H9 (cell line): ENCODE measurements around the gene ONECUT1. TPM values are rescaled to one million over a fixed set of nuclear protein-coding genes. Genes with fewer than 3 reads are reported as not detected.

Experiments
- DNase-seq: peaks from one replicate; pipeline ENCODE4 v3.0.0-alpha.2; 2017
- H2AFZ ChIP-seq: one replicate; pipeline ENCODE4 v1.6.1; 2013; ENCODE audit warnings: mild to moderate bottlenecking, low read length, control low read depth, moderate library complexity
- H2AK5ac ChIP-seq: 2 replicates; pipeline ENCODE4 v1.6.1; 2013; ENCODE audit warnings: low read length, control low read depth, mixed read lengths; ENCODE audit not compliant: insufficient read length
- H2BK120ac ChIP-seq: one replicate; pipeline ENCODE4 v1.6.1; 2013; ENCODE audit warnings: low read depth, mild to moderate bottlenecking, low read length, control low read depth, inconsistent platforms; ENCODE audit not compliant: poor library complexity, severe bottlenecking
- H2BK12ac ChIP-seq: 2 replicates; pipeline ENCODE4 v1.6.1; 2013; ENCODE audit warnings: low read length, control low read depth, mixed read lengths, low read depth; ENCODE audit not compliant: insufficient read length
- H2BK15ac ChIP-seq: 2 replicates; pipeline ENCODE4 v1.6.1; 2013; ENCODE audit warnings: low read depth, low read length, control low read depth
- H2BK20ac ChIP-seq: one replicate; pipeline ENCODE4 v1.6.1; 2013; ENCODE audit warnings: low read depth, mild to moderate bottlenecking, low read length, control low read depth, inconsistent platforms; ENCODE audit not compliant: poor library complexity, severe bottlenecking
- H2BK5ac ChIP-seq: 2 replicates; pipeline ENCODE4 v1.6.1; 2013; ENCODE audit warnings: low read length, control low read depth, mixed read lengths; ENCODE audit not compliant: insufficient read length
- H3K14ac ChIP-seq: 2 replicates; pipeline ENCODE4 v1.6.1; 2013; ENCODE audit warnings: low read length, control low read depth; ENCODE audit not compliant: insufficient read depth
- H3K18ac ChIP-seq: 2 replicates; pipeline ENCODE4 v1.6.1; 2013; ENCODE audit warnings: low read depth, mild to moderate bottlenecking, mixed read lengths, low read length, control low read depth; ENCODE audit not compliant: insufficient read length
- H3K23ac ChIP-seq: 2 replicates; pipeline ENCODE4 v1.6.1; 2013; ENCODE audit warnings: low read length, control low read depth, mixed read lengths, low read depth; ENCODE audit not compliant: insufficient read length
- H3K23me2 ChIP-seq: 2 replicates; pipeline ENCODE4 v1.6.1; 2013; ENCODE audit warnings: low read depth, mild to moderate bottlenecking, mixed read lengths, low read length, control low read depth; ENCODE audit not compliant: insufficient read length, poor library complexity, severe bottlenecking
- H3K27ac ChIP-seq: 2 replicates; pipeline ENCODE4 v1.5.1; 2013; ENCODE audit warnings: low read length, control low read depth, mixed read lengths, low read depth; ENCODE audit not compliant: insufficient read length
- H3K27me3 ChIP-seq: 2 replicates; pipeline ENCODE4 v1.6.1; 2013; ENCODE audit warnings: low read length, control low read depth, inconsistent platforms; ENCODE audit not compliant: insufficient read depth
- H3K4ac ChIP-seq: 2 replicates; pipeline ENCODE4 v1.6.1; 2013; ENCODE audit warnings: low read depth, mild to moderate bottlenecking, control low read depth, inconsistent platforms, low read length, moderate library complexity
- H3K4me1 ChIP-seq: 2 replicates; pipeline ENCODE4 v1.6.1; 2013; ENCODE audit warnings: low read length, control low read depth, inconsistent platforms; ENCODE audit not compliant: insufficient read depth
- H3K4me2 ChIP-seq: 2 replicates; pipeline ENCODE4 v1.6.1; 2013; ENCODE audit warnings: low read length, control low read depth, mixed read lengths; ENCODE audit not compliant: insufficient read length, insufficient read depth
- H3K56ac ChIP-seq: 2 replicates; pipeline ENCODE4 v1.6.1; 2013; ENCODE audit warnings: low read depth, mild to moderate bottlenecking, mixed read lengths, low read length, control low read depth; ENCODE audit not compliant: insufficient read length
- H3K79me1 ChIP-seq: 2 replicates; pipeline ENCODE4 v1.6.1; 2013; ENCODE audit warnings: low read depth, mild to moderate bottlenecking, moderate library complexity, low read length, control low read depth, inconsistent platforms; ENCODE audit not compliant: insufficient read depth, poor library complexity, severe bottlenecking
- H3K79me2 ChIP-seq: 2 replicates; pipeline ENCODE4 v1.6.1; 2013; ENCODE audit warnings: low read length, control low read depth, inconsistent platforms; ENCODE audit not compliant: insufficient read depth
- H3K9ac ChIP-seq: 2 replicates; pipeline ENCODE4 v1.6.1; 2013; ENCODE audit warnings: low read length, control low read depth, mixed read lengths; ENCODE audit not compliant: insufficient read length; ENCODE audit errors: extremely low read depth
- H3K9me3 ChIP-seq: one replicate; pipeline ENCODE4 v1.6.1; 2013; ENCODE audit warnings: low read depth, low read length, inconsistent platforms; ENCODE audit not compliant: control insufficient read depth
- H3T11ph ChIP-seq: one replicate; pipeline ENCODE4 v1.6.1; 2013; ENCODE audit warnings: mild to moderate bottlenecking, low read length, control low read depth, inconsistent platforms
- H4K20me1 ChIP-seq: one replicate; pipeline ENCODE4 v1.6.1; 2013; ENCODE audit not compliant: control insufficient read depth, insufficient read length, insufficient read depth
- H4K5ac ChIP-seq: 2 replicates; pipeline ENCODE4 v1.6.1; 2013; ENCODE audit warnings: low read depth, mild to moderate bottlenecking, mixed read lengths, low read length, control low read depth; ENCODE audit not compliant: insufficient read length
- H4K8ac ChIP-seq: replicated peaks from 2 replicates; pipeline ENCODE4 v1.6.1; 2013; ENCODE audit warnings: low read length, control low read depth, mixed read lengths, low read depth; ENCODE audit not compliant: insufficient read length
- H4K91ac ChIP-seq: 2 replicates; pipeline ENCODE4 v1.6.1; 2013; ENCODE audit warnings: low read depth, mild to moderate bottlenecking, moderate library complexity, mixed read lengths, low read length, control low read depth; ENCODE audit not compliant: insufficient read length
- H3K27ac Mint-ChIP-seq, 3 experiments: 2 replicates in 2 of 3; 3 replicates in 1 of 3; pipeline ENCODE4 v1.8.0; 2020 to 2021; ENCODE audit warnings: mixed read lengths in 3 of 3, mild to moderate bottlenecking in 1 of 3, moderate library complexity in 1 of 3
- H3K27me3 Mint-ChIP-seq: 2 replicates; pipeline ENCODE4 v1.8.0; 2021; ENCODE audit warnings: low read depth, mild to moderate bottlenecking, moderate library complexity, mixed read lengths
- H3K36me3 Mint-ChIP-seq, 3 experiments: 2 replicates in 2 of 3; 3 replicates in 1 of 3; pipeline ENCODE4 v1.8.0; 2020 to 2021; ENCODE audit warnings: low read depth in 3 of 3, mixed read lengths in 3 of 3; ENCODE audit not compliant: insufficient read depth in 1 of 3
- H3K4me1 Mint-ChIP-seq, 2 experiments: 2 replicates each; pipeline ENCODE4 v1.8.0; 2020; ENCODE audit warnings: mixed read lengths in 2 of 2
- H3K4me3 Mint-ChIP-seq, 2 experiments: 2 replicates in 1 of 2; 3 replicates in 1 of 2; pipeline ENCODE4 v1.8.0; 2020 to 2021; ENCODE audit warnings: mild to moderate bottlenecking in 2 of 2, mixed read lengths in 2 of 2, moderate library complexity in 1 of 2
- H3K9me3 Mint-ChIP-seq, 2 experiments: 2 replicates in 1 of 2; 3 replicates in 1 of 2; pipeline ENCODE4 v1.8.0; 2020; ENCODE audit warnings: mild to moderate bottlenecking in 2 of 2, mixed read lengths in 2 of 2, moderate library complexity in 1 of 2
- CTCF ChIP-seq: fragments of 200-600 bp; sonication (generic); conservative IDR thresholded peaks from 3 replicates; pipeline ENCODE4 v1.8.0; 2021; ENCODE audit warnings: antibody characterized with exemption, mild to moderate bottlenecking
- WGBS: extraction: QIAGEN DNeasy Blood & Tissue Kit; methylation state at CpG from one replicate; pipeline ENCODE4 v1.1.7; 2013; ENCODE audit warnings: missing lambda C conversion rate, low lambda C conversion rate, mixed read lengths; ENCODE audit not compliant: insufficient read length; ENCODE audit errors: extremely low coverage; 5-methylcytosine and 5-hydroxymethylcytosine counted together
- total RNA-seq: library from RNA; stranded (reverse); gene quantifications from 2 replicates; pipeline ENCODE4 v1.2.1, GENCODE V29; 2021

The ONECUT1 gene
- total RNA-seq, 1 experiment from 2014 or later: 14.1 TPM

GRCh38 chr15:52733696-52734255 is 56.4 kb downstream of the ONECUT1 start:
- Histone ChIP-seq H3K4me2 (no peak overlapping the region), H3K9me3 (no peaks in the 10 kb centered on the region), H3K27ac (no peak overlapping the region), H4K8ac (no peak overlapping the region), H2BK5ac (no peak overlapping the region), H3K4me1 (peaks cover 2% of the 10 kb centered on the region; the same call in 1 of the 2 replicates), H3T11ph (no peak overlapping the region), H2BK120ac (no peak overlapping the region), H3K79me2 (no peaks in the 10 kb centered on the region), H4K91ac (no peak overlapping the region), H2AFZ (no peak overlapping the region), H4K20me1 (no peaks in the 10 kb centered on the region), H2AK5ac (no peak overlapping the region), H2BK12ac (no peak overlapping the region), H3K27me3 (no peaks in the 10 kb centered on the region), H2BK20ac (no peak overlapping the region), H3K56ac (no peak overlapping the region), H3K23ac (no peak overlapping the region), H4K5ac (no peak overlapping the region), H3K23me2 (no peaks in the 10 kb centered on the region), H3K9ac (no peak overlapping the region), H3K79me1 (no peaks in the 10 kb centered on the region), H3K4ac (no peak overlapping the region), H2BK15ac (no peak overlapping the region), H3K14ac (no peak overlapping the region), H3K18ac (peak overlapping the region; percentile 10)
- Mint-ChIP-seq H3K4me1 (peaks cover 18 to 31% of the 10 kb centered on the region in 2 experiments), H3K9me3 (peaks cover 0 to under 1% of the 10 kb centered on the region in 2 experiments; a peak in 1 of 5 replicates), H3K27me3 (no peaks in the 10 kb centered on the region; the same call in 1 of the 2 replicates), H3K4me3 (no peak overlapping the region), H3K27ac (no peak overlapping the region), H3K36me3 (peaks cover 0 to 1% (median 0%) of the 10 kb centered on the region in 3 experiments; a peak in 2 of 7 replicates)
- no peak for TF ChIP-seq CTCF
- DNase-seq: no peak
- WGBS: no CpG with 5 or more reads among the region's 1 CpG
